ENCODE measurements around the gene TPPP2. TPM values are rescaled to one million over a fixed set of nuclear protein-coding genes. Genes with fewer than 3 reads are reported as not detected.

The TPPP2 gene
- total and polyA plus RNA-seq, 8 donors = 0.20 to 0.50 (median 0.22) TPM; not detected in 3

DNA sequence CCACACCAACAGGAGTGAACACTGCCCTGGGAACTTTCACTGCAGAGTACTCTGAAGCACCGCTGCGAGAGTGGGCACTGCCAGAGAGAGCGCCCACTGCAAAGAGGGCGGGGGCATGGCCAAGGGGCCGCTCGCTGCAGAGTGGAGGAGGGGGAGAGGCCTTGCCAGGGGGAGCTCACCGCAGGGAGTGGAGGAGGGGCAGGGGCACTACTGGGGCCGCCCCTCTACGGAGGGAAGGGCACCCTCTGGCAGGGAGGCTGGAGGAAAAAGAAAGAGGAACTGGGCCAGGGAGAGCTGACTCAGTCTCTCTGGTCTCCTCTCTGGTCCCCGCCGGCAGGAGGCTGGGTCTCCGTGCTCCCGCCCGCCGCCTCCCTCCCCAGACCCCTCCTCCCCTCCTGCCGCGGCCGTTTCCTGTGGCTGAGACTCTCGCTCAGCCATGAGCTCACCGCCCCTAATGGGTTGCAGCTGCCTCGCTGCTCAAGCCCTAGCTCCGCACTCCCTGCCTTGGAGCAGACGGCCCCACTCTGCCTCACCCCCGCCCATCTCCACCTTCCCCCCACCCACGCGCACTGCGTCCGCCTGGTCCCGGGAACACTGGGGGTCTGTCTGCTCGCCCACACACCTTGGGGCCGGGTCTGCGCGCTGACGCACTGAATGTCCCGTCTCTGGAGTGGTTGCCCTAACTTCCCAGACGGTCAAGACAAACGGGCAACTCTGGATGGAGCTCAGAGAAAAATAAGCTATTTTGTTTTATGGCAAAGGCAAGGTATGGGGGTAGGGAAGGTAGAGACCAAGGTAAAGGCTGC, 41.4 kb downstream of the TPPP2 start:
- TF ChIP-seq, protein P1, sequence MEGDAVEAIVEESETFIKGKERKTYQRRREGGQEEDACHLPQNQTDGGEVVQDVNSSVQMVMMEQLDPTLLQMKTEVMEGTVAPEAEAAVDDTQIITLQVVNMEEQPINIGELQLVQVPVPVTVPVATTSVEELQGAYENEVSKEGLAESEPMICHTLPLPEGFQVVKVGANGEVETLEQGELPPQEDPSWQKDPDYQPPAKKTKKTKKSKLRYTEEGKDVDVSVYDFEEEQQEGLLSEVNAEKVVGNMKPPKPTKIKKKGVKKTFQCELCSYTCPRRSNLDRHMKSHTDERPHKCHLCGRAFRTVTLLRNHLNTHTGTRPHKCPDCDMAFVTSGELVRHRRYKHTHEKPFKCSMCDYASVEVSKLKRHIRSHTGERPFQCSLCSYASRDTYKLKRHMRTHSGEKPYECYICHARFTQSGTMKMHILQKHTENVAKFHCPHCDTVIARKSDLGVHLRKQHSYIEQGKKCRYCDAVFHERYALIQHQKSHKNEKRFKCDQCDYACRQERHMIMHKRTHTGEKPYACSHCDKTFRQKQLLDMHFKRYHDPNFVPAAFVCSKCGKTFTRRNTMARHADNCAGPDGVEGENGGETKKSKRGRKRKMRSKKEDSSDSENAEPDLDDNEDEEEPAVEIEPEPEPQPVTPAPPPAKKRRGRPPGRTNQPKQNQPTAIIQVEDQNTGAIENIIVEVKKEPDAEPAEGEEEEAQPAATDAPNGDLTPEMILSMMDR (IDR thresholded peaks at IDR 0.05) = no peak
- Histone ChIP-seq H3K4me3 (peak overlapping the region; percentile 67 to 74), H3K4me1 (peaks cover 17 to 44% of the 10 kb centered on the region in 2 donors), H3K27ac (peak overlapping the region; percentile 88 to 89), H3K27me3 (peaks cover 4 to 32% of the 10 kb centered on the region in 2 donors), H3K9me3 (no peaks in the 10 kb centered on the region), H3K36me3 (peaks cover 0 to 27% of the 10 kb centered on the region in 2 donors)
- intact Hi-C loops (cut with DNase I) = no loop called here
- DNase-seq (peak; percentile 89 to 96 (median 94)), ATAC-seq (peak; percentile 70)

DNA sequence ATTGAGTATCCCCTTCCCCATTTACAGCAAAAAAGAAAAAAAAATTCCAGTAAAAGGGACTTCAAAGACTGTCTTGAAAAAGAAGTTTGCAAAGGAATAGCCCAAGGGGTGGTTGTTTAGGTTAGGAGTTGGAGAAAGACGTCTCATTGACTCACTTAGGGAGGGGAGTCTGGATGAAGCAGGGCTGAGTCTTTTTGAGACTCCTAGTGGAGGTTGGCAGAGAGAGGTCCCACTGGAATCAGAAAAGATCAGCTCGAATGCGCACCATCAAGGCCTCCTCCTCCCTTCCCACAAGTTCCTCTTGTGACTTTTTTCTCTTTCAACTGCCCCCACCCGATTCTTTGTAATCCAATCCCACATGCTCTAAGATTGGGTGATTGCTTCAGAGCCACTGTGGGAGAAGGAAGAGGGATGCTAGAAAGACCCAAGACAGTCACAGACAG, 42.0 kb downstream of the TPPP2 start:
- H3K4me1 ChIP-seq = peaks cover 17 to 44% of the 10 kb centered on the region in 2 donors
- H3K27me3 ChIP-seq = peaks cover 4 to 29% of the 10 kb centered on the region in 2 donors
- peaks cover 0 to 31% of the 10 kb centered on the region in 2 donors for H3K36me3 ChIP-seq
- ATAC-seq (peak; percentile 2), DNase-seq (peak in 1 of 4 donors; percentile 40)
- H3K27ac ChIP-seq = peak overlapping the region; percentile 88 to 89
- intact Hi-C loops (cut with DNase I) = no loop called here
- H3K4me3 ChIP-seq = peak overlapping the region in 1 of 2 donors; percentile 67
- H3K9me3 ChIP-seq = no peaks in the 10 kb centered on the region
- TF ChIP-seq, protein P1 (IDR thresholded peaks at IDR 0.05) = no peak

DNA sequence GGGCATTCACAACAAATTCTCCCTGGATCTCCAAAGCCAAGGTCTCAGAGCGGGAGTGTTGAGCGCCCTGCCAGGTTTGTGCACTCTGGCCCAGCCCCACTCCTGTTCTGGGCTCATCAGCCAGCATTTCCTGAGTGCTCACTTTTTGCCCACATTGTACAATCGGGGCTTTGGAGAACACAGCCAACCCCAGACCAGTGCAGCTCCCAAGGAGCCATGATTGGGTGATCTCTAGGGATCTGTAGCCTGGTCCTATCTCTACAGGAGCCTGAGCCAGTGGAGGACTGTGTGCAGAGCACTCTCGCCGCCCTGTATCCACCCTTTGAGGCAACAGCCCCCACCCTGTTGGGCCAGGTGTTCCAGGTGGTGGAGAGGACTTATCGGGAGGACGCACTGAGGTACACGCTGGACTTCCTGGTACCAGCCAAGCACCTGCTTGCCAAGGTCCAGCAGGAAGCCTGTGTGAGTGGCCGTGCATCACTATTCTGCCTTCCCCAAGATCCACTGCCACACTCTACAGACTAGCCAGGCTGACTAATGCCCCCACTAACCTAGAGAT, 42.8 kb downstream of the TPPP2 start:
- Histone ChIP-seq H3K9me3 (no peaks in the 10 kb centered on the region), H3K4me3 (no peak overlapping the region), H3K27ac (peak overlapping the region; percentile 88 to 89), H3K27me3 (peaks cover 4 to 21% of the 10 kb centered on the region in 2 donors), H3K36me3 (peaks cover 0 to 37% of the 10 kb centered on the region in 2 donors), H3K4me1 (peaks cover 17 to 44% of the 10 kb centered on the region in 2 donors)
- TF ChIP-seq, protein P1 (IDR thresholded peaks at IDR 0.05) = no peak
- ATAC-seq (no peak), DNase-seq (no peak)
- intact Hi-C loops (cut with DNase I) = no loop called here

DNA sequence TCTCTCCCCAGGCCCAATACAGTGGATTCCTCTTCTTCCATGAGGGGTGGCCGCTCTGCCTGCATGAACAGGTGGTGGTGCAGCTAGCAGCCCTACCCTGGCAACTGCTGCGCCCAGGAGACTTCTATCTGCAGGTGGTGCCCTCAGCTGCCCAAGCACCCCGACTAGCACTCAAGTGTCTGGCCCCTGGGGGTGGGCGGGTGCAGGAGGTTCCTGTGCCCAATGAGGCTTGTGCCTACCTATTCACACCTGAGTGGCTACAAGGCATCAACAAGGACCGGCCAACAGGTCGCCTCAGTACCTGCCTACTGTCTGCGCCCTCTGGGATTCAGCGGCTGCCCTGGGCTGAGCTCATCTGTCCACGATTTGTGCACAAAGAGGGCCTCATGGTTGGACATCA, 43.9 kb downstream of the TPPP2 start:
- Histone ChIP-seq H3K27ac (no peak overlapping the region), H3K4me1 (peaks cover 13 to 37% of the 10 kb centered on the region in 2 donors), H3K4me3 (no peak overlapping the region), H3K36me3 (peaks cover 4 to 47% of the 10 kb centered on the region in 2 donors), H3K9me3 (no peaks in the 10 kb centered on the region), H3K27me3 (peaks cover 4 to 13% of the 10 kb centered on the region in 2 donors)
- intact Hi-C loops (cut with DNase I) = no loop called here
- ATAC-seq (no peak), DNase-seq (peak in 1 of 4 donors; percentile 61)
- TF ChIP-seq, protein P1 (IDR thresholded peaks at IDR 0.05) = no peak
